Cerebellar cortex (tissue), 1 donor: ENCODE measurements around the gene MAGI3.
"Not testable (repeated sequence)": the region's sequence is repeated elsewhere in the genome, so short reads cannot be mapped to it uniquely, and the experiment has no call there.

Experiments used
- DNase-seq: peaks from one replicate; pipeline ENCODE4 v3.0.0-alpha.2; 2015; ENCODE audit warnings: low spot score

MAGI3 gene

GRCh38 chr1:113399062-113399583 lies 8.8 kb downstream of the MAGI3 start:
- DNase-seq: no peak

GRCh38 chr1:113401067-113401466 lies 10.8 kb downstream of the MAGI3 start:
- no peak for DNase-seq

- DNase-seq: no peak
Measured at GRCh38 chr1:113401728-113402127, 11.4 kb downstream of the MAGI3 start.

- no peak for DNase-seq
Measured at GRCh38 chr1:113403065-113403464, 12.8 kb downstream of the MAGI3 start.

- DNase-seq: no peak
Measured at GRCh38 chr1:113405573-113405972, 15.3 kb downstream of the MAGI3 start.

DNA sequence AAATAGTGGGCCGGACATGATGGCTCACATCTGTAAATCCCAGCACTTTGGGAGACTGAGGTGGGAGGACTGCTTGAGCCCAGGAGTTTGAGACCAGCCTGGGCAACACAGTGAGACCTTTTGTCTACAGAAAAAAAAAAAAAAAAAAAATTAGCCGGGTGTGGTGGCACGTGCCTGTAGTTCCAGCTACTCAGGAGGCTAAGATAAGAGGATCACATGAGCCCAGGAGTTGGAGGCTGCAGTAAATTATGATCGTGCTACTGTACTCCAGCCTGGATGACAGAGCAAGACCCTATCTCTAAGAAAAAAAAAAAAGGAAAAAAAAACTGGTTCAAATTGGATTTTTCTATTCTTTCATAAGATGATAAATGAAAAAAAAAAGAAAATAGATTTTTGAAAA lies 15.8 kb downstream of the MAGI3 start:
- DNase-seq: not testable (repeated sequence)

DNA sequence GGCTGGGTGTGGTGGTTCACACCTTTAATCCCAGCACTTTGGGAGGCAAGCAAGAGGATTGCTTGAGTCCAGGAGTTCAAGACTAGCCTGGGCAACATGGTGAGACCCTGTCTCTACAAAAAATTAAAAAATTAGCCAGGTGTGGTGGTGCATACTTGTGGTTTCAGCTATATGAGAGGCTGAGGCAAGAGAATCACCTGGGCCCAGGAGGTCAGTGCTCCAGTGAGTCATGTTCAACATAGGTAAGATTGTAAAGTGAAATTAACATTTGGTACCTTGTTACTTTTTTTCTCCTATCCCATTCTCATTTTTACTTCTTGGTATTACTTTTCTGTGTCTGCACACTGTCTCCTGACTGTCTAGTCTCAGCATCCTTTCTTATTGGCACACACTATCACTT lies 19.0 kb downstream of the MAGI3 start:
- DNase-seq: no peak

DNA sequence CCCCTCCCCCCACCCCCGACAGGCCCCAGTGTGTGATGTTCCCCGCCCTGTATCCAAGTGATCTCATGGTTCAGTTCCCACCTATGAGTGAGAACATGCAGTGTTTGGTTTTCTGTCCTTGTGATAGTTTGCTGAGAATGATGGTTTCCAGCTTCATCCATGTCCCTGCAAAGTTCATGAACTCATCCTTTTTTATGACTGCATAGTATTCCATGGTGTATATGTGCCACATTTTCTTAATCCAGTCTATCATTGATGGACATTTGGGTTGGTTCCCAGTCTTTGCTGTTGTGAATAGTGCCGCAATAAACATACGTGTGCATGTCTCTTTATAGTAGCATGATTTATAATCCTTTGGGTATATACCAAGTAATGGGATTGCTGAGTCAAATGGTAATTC lies 21.7 kb downstream of the MAGI3 start:
- DNase-seq: not testable (repeated sequence)

GRCh38 chr1:113415310-113416070 lies 25.2 kb downstream of the MAGI3 start:
- DNase-seq: no peak

DNA sequence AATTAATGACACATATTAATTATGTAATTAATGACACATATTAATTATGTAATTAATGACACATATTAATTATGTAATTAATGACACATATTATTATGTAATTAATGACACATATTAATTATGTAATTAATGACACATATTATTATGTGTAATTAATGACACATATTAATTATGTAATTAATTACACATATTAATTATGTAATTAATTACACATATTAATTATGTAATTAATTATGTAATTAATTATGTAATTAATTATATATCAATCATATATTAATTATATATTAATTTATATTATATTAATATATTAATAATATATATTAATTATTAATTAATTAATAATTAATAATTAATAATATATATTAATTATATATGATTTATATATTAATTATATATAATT lies 25.8 kb downstream of the MAGI3 start:
- not testable (repeated sequence) for DNase-seq

DNA sequence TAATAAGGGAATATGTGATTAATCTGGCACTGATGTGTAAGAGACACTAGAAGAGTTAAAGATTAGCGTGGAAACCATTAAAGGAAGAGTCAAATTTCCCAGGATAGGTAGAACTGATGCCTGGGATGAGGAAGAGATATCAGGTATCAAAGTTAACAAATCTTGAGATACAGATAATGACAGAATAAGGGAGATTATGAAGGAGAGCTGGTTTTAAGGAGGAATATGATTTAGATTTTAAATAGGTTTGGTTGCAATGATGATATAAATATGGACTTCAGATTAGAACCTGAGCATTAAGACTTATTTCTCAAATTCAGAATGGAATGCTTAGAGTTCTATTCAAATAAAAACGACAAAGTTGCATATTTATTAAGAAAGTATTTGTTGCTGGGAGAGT lies 26.2 kb downstream of the MAGI3 start:
- DNase-seq: no peak

DNA sequence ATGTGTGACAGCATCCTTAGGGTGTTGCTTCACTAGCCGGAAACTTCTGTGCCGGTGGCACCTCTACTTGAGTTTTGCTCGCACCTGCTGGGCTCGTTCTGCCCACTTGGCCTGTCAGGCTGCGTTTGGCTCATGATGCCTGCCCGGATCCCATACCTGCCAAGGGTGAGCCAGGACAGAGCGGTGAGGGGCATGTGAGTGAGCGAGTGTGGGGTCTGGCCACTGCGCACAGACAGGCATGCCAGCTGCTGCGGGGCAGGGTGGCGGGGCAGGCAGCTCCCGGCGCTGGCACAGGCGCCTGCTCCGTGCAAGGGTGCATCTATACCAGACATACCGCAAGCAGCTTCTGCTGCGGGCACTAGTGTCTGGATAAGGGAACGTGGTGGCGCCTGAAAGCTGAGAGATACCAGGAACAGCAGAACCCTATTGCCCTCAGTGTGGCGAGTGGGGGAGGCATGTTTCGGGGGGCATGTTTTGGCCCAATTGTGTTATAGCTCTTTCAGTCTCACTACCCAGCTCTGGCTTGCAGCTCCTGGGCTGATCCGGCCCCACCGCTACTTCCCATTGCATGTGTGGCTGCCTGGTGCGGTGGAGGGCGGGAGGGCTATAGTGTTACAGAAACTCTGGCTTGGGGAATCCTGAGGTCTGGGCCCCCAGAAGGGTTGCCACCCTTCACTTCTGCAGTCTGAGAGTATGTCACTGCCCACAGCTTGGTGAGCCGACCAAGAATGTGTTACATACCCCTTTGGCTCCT lies 32.2 kb downstream of the MAGI3 start:
- DNase-seq: no peak

GRCh38 chr1:113423826-113424225 lies 33.5 kb downstream of the MAGI3 start:
- DNase-seq: no peak

DNA sequence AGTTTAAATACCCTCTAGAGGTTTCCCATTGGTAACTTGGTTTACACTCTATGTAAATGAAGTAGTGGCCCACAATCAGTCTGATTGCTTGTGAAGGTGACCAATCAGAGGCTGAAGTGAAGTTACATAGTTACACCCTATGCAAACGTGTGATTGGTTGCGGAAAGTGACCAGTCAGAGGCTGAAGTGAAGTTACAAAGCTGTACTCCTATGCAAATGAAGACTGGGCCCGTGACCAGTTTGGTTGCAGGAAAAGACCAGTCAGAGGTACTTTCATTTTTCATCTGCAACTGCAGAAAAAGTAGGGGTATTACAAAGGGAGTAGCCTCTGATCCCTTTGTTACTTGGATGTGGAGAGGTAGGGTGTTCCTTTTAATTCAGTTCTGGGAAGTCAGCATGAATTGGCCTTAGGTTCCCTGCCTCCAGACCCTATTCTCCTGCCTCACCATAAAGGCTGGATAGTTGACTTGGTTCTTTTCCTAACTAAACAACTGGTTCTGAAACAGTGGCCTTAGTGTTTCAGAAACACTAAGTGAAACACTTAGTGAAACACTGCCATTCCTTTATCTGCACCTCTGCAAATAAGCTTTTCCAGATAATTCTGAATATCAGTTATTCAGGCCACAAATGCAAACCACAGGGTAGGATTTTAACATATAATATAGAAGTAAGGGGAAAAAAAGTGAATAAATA lies 39.3 kb downstream of the MAGI3 start:
- no peak for DNase-seq

- DNase-seq: no peak
Measured at GRCh38 chr1:113433184-113433583, 42.9 kb downstream of the MAGI3 start.

- DNase-seq: no peak
Measured at GRCh38 chr1:113434081-113434873, 44.0 kb downstream of the MAGI3 start.

DNA sequence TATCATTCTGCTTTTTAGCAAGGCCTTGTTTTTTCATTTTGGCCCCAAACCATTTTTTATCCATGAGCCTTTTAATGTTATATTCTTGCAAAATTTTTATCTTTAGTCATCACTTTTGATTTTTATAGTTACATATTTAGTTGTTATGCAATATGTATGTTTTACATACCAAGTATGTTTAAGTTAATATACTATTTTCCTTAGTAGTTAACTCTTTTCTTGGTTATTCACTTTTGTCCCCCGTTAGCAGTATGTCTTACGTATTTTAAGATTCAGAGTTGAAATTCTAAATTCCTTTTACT lies 44.5 kb downstream of the MAGI3 start:
- no peak for DNase-seq

DNA sequence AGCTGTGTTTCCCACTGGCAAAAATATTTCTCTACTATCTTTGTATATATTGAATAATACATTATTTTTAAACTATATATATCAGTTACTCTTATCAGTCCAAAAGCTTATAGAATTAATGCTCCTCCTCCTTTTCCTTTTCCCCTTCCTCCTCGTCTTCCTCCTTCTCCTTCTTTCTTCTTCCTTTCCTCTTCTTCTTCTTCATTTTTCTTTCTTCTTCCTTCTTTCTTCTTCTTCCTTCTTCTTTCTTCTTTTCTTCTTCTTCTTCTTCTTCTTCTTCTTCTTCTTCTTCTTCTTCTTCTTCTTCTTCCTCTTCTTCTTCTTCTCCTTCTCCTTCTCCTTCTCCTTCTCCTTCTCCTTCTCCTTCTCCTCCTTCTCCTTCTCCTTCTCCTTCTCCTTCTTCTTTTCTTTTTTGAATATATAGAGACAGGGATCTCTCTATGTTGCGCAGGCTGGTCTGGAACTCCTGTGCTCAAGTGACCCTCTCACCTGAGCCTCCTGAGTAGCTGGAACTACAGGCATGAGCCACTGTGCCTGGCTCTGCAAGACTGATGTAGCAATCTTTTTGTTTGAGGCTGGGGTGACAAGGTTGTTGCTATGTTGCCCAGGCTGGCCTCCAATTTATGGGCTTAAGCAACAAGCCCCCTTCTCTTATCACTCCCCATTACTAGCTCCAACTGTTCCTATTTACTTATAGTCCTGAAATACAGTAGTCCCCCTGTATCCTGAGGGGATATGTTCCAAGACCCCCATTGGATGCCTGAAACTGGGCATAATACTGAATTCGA lies 47.4 kb downstream of the MAGI3 start:
- no peak for DNase-seq

DNA sequence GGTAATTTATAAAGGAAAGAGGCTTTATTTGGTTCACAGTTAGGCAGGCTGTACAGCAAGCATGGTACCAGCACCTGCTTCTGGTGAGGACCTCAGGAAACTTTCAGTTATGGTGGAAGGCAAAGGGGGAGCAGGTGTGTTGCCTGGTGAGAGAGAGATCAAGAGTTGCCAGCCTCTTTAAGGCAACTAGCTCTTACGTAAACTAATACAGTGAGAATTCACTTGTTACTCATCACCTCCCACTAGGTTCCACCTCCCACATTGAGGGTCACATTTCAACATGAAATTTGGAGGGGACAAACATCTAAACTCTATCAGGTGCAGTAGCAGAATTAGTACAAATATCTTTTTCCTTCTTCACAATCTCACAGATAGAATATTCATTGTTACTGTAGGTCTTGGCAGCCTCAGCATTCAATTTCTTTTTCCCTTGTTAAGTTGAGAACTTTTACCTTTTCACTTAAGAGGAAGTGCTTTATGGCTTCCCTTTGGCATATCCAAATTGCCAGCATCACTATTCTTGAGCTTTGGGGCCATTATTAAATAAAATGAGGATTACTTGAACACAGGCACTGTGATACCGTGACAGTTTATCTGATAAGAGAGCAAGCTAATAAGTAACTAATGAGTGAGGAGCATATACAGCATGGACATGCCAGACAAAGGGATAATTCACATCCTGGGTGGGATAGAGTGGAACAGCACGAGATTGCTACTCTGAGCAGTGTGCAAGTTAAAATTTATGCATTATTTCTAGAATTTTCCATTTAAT lies 48.4 kb downstream of the MAGI3 start:
- no peak for DNase-seq

DNA sequence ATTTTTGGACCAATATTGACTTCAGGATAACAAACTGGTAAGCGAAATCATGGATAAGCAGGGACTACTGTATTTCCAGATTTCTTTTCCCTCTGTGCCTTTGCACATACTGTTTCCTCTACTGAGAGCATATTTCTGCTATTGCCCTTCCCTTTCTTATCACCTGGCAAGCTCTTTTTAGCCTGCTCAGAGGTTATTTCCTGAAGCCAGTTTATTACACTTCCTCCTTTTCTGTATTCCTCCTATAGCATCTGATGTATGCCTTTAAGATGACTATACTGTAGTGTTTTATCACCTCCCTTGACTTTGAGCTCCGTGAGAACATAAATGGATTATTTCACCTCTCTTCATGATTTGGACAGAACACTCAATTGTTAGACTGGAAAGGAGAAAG lies 49.0 kb downstream of the MAGI3 start:
- DNase-seq: no peak

DNA sequence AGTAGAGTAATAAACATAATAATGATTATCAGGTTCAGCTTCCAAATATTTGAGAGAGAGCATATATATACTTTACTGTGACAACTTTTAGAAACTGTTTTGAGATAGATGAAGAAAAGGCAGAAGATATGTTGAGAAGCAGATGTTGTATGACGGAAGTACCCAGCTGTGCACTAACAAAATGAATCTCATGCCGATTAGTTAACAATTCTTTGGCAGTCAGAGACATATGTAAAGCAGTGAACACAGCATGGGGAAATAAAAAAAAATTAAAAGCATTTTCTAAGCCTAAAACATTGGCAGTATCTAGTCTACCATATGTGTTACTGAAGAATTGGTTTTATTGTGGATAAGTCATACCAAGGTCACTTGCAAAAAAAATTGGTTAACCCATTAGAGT lies 51.8 kb downstream of the MAGI3 start:
- DNase-seq: no peak
